Immature natural killer cell (primary cell): ENCODE data around the gene WNK4. TPM values are rescaled to one million over a fixed set of nuclear protein-coding genes. Genes with fewer than 3 reads are reported as not detected.

Source experiments
- DNase-seq, 3 donors: peaks; one replicate each; pipeline ENCODE4 v3.0.0; 2022; ENCODE audit warnings: mixed read lengths in 1 of 3
- H3K27ac Mint-ChIP-seq, 6 donors: one replicate each; pipeline ENCODE4 v1.8.0; 2020; ENCODE audit warnings: mixed read lengths in 6 of 6, mild to moderate bottlenecking in 5 of 6, inconsistent platforms in 4 of 6, moderate library complexity in 3 of 6
- H3K27me3 Mint-ChIP-seq, 3 donors: one replicate each; pipeline ENCODE4 v1.8.0; 2020 to 2021; ENCODE audit warnings: low read depth in 3 of 3, mild to moderate bottlenecking in 3 of 3, mixed read lengths in 3 of 3, moderate library complexity in 3 of 3, inconsistent platforms in 1 of 3
- H3K36me3 Mint-ChIP-seq, 3 donors: one replicate each; pipeline ENCODE4 v1.8.0; 2020; ENCODE audit warnings: mixed read lengths in 3 of 3, inconsistent platforms in 2 of 3, mild to moderate bottlenecking in 2 of 3
- H3K4me1 Mint-ChIP-seq, 2 donors: one replicate each; pipeline ENCODE4 v1.8.0; 2020; ENCODE audit warnings: inconsistent platforms in 2 of 2, mild to moderate bottlenecking in 2 of 2, mixed read lengths in 2 of 2, moderate library complexity in 1 of 2
- H3K4me3 Mint-ChIP-seq, 5 donors: one replicate each; pipeline ENCODE4 v1.8.0; 2020; ENCODE audit warnings: mild to moderate bottlenecking in 5 of 5, mixed read lengths in 5 of 5, inconsistent platforms in 3 of 5, moderate library complexity in 3 of 5
- H3K9me3 Mint-ChIP-seq, 6 donors: one replicate each; pipeline ENCODE4 v1.8.0; 2020; ENCODE audit warnings: mild to moderate bottlenecking in 6 of 6, mixed read lengths in 6 of 6, inconsistent platforms in 4 of 6, moderate library complexity in 3 of 6
- polyA plus RNA-seq, 3 donors: library from polyadenylated mRNA; unstranded; fragments of 300-500 nt; fragmentation: Illumina TruSeq; gene quantifications; one replicate each; pipeline ENCODE4 v1.2.3, GENCODE V29; 2021

The WNK4 gene
- polyA plus RNA-seq, 3 donors from 2014 or later, result not detected

DNA sequence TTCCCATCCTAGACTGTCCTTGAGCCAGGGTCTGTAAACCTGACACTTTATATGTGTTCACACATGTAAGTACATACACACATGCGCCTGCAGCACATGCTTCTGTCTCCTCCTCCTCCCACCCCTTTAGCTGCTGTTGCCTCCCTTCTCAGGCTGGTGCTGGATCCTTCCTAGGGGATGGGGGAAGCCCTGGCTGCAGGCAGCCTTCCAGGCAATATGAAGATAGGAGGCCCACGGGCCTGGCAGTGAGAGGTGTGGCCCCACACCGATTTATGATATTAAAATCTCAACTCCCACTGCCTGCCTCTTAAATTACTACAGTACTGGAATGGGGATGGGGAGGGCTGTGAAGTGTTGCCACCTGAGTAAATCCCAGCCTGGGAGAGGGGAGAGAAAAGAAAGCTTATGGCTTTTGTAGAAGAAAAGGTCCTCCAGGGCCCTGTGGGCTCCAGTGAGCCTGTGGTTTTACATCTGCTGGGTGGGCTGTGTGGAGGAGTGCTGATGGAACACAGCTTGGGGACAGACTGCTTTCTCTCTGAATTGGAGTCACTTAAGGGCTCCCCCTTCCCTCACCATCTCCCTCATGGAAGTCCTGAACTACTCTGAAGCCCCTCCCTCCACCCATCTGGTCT, 990 bp upstream of the WNK4 start:
- DNase-seq, result no peak
- Mint-ChIP-seq H3K27me3 (peaks cover 11 to 18% (median 11%) of the 10 kb centered on the region in 3 donors), H3K27ac (no peak overlapping the region), H3K4me3 (peak overlapping the region in 2 of 5 donors; percentile 6 to 29), H3K36me3 (peaks cover 9 to 39% (median 16%) of the 10 kb centered on the region in 3 donors), H3K4me1 (peaks cover 8 to 12% of the 10 kb centered on the region in 2 donors), H3K9me3 (no peaks in the 10 kb centered on the region)

- Mint-ChIP-seq H3K27ac (no peak overlapping the region), H3K9me3 (no peaks in the 10 kb centered on the region), H3K4me3 (peak overlapping the region in 1 of 5 donors; percentile 40), H3K4me1 (peaks cover 0 to 11% of the 10 kb centered on the region in 2 donors), H3K36me3 (peaks cover 9 to 30% (median 22%) of the 10 kb centered on the region in 3 donors), H3K27me3 (peaks cover 17 to 24% (median 22%) of the 10 kb centered on the region in 3 donors)
- no peak for DNase-seq
Measured at GRCh38 chr17:42780851-42781638, 635 bp downstream of the WNK4 start.

DNA sequence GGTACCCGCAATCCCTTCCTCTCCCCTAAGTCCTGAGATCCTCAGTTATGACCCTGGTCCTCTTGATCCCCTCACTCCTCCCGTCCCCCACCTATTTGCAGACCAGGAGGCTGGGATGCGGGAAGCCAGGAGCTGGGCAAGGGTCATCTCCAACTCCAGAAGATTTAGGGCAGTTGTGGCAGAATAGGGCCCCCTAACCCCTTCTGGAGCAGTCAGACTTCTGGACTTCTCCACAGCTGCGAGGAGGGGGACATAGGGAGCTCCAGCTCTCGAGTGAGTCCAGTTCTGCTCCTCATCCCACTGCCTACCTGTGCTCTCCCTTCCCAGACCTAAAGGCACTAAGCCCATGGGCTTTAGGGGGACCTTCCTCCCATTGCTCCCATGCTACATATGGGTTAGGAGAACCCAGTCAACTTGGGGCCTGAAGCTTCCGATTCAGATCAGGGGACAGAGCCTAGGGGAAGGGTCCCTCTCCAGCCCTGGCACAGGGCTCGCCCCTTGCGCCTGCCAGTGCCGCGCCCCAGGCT, 1.3 kb downstream of the WNK4 start:
- H3K36me3 Mint-ChIP-seq, result peaks cover 9 to 29% (median 20%) of the 10 kb centered on the region in 3 donors
- peaks cover 17 to 27% (median 27%) of the 10 kb centered on the region in 3 donors for H3K27me3 Mint-ChIP-seq
- H3K4me3 Mint-ChIP-seq, result no peak overlapping the region
- H3K27ac Mint-ChIP-seq, result no peak overlapping the region
- H3K9me3 Mint-ChIP-seq, result no peaks in the 10 kb centered on the region
- no peak for DNase-seq
- H3K4me1 Mint-ChIP-seq, result peaks cover 0 to 11% of the 10 kb centered on the region in 2 donors

GRCh38 chr17:42782166-42783061, 2.0 kb downstream of the WNK4 start:
- Mint-ChIP-seq H3K9me3 (no peaks in the 10 kb centered on the region), H3K36me3 (peaks cover 9 to 26% (median 18%) of the 10 kb centered on the region in 3 donors), H3K4me3 (no peak overlapping the region), H3K27me3 (peaks cover 17 to 30% (median 27%) of the 10 kb centered on the region in 3 donors), H3K4me1 (peaks cover 0 to 11% of the 10 kb centered on the region in 2 donors), H3K27ac (no peak overlapping the region)
- no peak for DNase-seq

GRCh38 chr17:42783062-42783790, 2.8 kb downstream of the WNK4 start:
- Mint-ChIP-seq H3K4me1 (peaks cover 0 to 11% of the 10 kb centered on the region in 2 donors), H3K4me3 (no peak overlapping the region), H3K36me3 (peaks cover 9 to 19% (median 13%) of the 10 kb centered on the region in 3 donors), H3K27ac (no peak overlapping the region), H3K9me3 (no peaks in the 10 kb centered on the region), H3K27me3 (peaks cover 17 to 31% (median 30%) of the 10 kb centered on the region in 3 donors)
- DNase-seq, result no peak

- peaks cover 0 to 11% of the 10 kb centered on the region in 2 donors for H3K4me1 Mint-ChIP-seq
- H3K27ac Mint-ChIP-seq, result no peak overlapping the region
- H3K4me3 Mint-ChIP-seq, result peak overlapping the region in 1 of 5 donors; percentile 3
- no peak for DNase-seq
- no peaks in the 10 kb centered on the region for H3K9me3 Mint-ChIP-seq
- H3K36me3 Mint-ChIP-seq, result peaks cover 6 to 13% (median 13%) of the 10 kb centered on the region in 3 donors
- peaks cover 20 to 31% (median 31%) of the 10 kb centered on the region in 3 donors for H3K27me3 Mint-ChIP-seq
Measured at GRCh38 chr17:42783791-42784138, 3.4 kb downstream of the WNK4 start.

DNA sequence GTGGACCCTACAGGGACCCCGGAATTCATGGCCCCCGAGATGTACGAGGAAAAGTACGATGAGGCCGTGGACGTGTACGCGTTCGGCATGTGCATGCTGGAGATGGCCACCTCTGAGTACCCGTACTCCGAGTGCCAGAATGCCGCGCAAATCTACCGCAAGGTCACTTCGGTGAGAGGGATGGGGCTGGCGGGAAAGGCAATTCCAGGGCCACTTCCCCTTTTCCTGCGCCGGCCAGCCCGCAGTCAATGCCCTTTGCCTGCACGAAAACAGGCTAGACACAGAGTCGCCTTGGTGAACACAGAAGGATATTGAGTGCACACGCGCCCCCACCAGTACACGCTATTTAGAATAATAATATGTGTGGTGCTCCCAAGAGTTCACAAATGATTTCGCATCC, 4.0 kb downstream of the WNK4 start:
- no peak overlapping the region for H3K27ac Mint-ChIP-seq
- peaks cover 20 to 31% (median 31%) of the 10 kb centered on the region in 3 donors for H3K27me3 Mint-ChIP-seq
- DNase-seq, result no peak
- no peaks in the 10 kb centered on the region for H3K9me3 Mint-ChIP-seq
- H3K36me3 Mint-ChIP-seq, result peaks cover 4 to 10% (median 7%) of the 10 kb centered on the region in 3 donors
- H3K4me3 Mint-ChIP-seq, result no peak overlapping the region
- H3K4me1 Mint-ChIP-seq, result peaks cover 0 to 9% of the 10 kb centered on the region in 2 donors

- peaks cover 0 to 4% of the 10 kb centered on the region in 2 donors for H3K4me1 Mint-ChIP-seq
- DNase-seq, result no peak
- H3K4me3 Mint-ChIP-seq, result no peak overlapping the region
- peaks cover 20 to 31% (median 31%) of the 10 kb centered on the region in 3 donors for H3K27me3 Mint-ChIP-seq
- H3K36me3 Mint-ChIP-seq, result peaks cover 0 to 6% (median 3%) of the 10 kb centered on the region in 3 donors
- no peak overlapping the region for H3K27ac Mint-ChIP-seq
- H3K9me3 Mint-ChIP-seq, result no peaks in the 10 kb centered on the region
Measured at GRCh38 chr17:42784811-42785592, 4.6 kb downstream of the WNK4 start.

DNA sequence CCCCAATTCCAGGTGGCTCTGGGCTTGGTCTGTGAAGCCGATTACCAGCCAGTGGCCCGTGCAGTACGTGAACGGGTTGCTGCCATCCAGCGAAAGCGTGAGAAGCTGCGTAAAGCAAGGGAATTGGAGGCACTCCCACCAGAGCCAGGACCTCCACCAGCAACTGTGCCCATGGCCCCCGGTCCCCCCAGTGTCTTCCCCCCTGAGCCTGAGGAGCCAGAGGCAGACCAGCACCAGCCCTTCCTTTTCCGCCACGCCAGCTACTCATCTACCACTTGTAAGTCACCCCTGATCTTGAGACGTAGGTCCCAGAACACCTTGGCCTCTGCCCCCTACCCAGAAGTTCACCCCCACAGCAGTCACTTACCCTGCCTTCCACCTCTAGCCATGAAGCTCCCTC, 6.9 kb downstream of the WNK4 start:
- Mint-ChIP-seq H3K27me3 (peaks cover 16 to 31% (median 27%) of the 10 kb centered on the region in 3 donors), H3K36me3 (peaks cover 0 to 6% (median 0%) of the 10 kb centered on the region in 3 donors)

DNA sequence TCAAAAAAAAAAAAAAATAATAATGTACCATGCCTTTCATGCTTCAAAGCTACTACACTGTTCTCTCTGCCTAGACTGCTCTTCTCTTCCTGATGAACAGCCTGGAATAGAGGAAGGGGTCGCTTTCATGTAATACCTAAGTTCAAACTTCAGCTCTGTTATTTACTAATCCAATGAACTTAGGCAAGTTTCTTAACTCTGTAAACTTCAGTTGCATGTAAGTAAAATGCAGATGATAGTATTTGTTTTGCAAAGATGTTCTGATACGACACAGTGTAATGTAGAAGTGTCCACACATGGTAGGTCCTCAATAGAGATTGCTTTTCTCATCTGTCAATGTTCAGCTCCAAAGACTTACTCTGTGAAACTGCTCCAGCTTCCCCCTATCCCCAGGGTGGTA, 11.5 kb downstream of the WNK4 start:
- DNase-seq, result no peak
- Mint-ChIP-seq H3K4me3 (no peak overlapping the region), H3K4me1 (peaks cover 3 to 7% of the 10 kb centered on the region in 2 donors), H3K9me3 (no peaks in the 10 kb centered on the region), H3K36me3 (peaks cover 0 to 10% (median 3%) of the 10 kb centered on the region in 3 donors), H3K27me3 (peaks cover 3 to 6% (median 6%) of the 10 kb centered on the region in 3 donors), H3K27ac (no peak overlapping the region)

More for the DNA sequence above, 6.9 kb downstream of the WNK4 start:
- Mint-ChIP-seq H3K4me1 (no peaks in the 10 kb centered on the region), H3K4me3 (no peak overlapping the region), H3K27ac (no peak overlapping the region), H3K9me3 (no peaks in the 10 kb centered on the region)
- DNase-seq, result no peak

DNA sequence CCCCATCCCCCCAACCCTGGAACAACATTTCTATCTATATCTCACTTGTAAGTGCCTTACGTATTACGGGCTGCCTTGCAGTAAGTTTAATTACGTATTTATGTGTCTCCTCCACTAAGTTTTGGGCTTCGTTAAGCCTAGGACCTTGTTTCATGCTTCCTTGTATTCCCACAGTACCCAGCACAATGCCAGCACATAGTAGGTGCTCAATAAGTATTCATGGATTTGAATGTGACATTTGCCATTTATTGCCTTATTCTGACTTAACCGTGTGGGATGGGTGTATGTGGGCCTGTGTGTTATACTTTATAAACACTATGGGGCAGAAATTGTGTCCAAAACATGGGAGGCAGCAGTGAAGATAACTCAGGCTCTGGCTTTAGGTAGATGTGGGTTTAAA, 12.1 kb downstream of the WNK4 start:
- peaks cover 0 to 10% (median 3%) of the 10 kb centered on the region in 3 donors for H3K36me3 Mint-ChIP-seq
- no peaks in the 10 kb centered on the region for H3K9me3 Mint-ChIP-seq
- peaks cover 6 to 13% of the 10 kb centered on the region in 2 donors for H3K4me1 Mint-ChIP-seq
- H3K4me3 Mint-ChIP-seq, result no peak overlapping the region
- no peak for DNase-seq
- H3K27ac Mint-ChIP-seq, result no peak overlapping the region
- peaks cover 3 to 6% (median 3%) of the 10 kb centered on the region in 3 donors for H3K27me3 Mint-ChIP-seq

DNA sequence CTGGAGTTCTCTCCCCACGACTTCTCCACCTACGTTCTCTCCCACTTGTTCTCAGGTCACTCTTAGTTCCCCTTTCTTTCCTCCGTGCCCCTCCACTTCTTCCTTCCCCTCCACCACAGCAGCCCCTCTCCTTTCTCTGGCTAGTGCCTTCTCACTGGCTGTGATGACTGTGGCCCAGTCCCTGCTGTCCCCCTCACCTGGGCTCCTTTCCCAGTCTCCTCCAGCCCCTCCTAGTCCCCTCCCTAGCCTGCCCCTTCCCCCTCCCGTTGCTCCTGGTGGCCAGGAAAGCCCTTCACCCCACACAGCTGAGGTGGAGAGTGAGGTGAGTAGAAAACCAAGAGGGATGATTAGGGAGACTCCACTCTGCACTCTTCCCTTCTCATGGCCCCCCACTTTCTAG, 14.7 kb downstream of the WNK4 start:
- no peak for DNase-seq
- Mint-ChIP-seq H3K36me3 (peaks cover 0 to 10% (median 3%) of the 10 kb centered on the region in 3 donors), H3K9me3 (no peaks in the 10 kb centered on the region), H3K27me3 (peaks cover 2 to 6% (median 5%) of the 10 kb centered on the region in 3 donors), H3K4me1 (peaks cover 19 to 27% of the 10 kb centered on the region in 2 donors), H3K4me3 (no peak overlapping the region), H3K27ac (no peak overlapping the region)
